Nephron (organoid): ENCODE measurements around the gene RBM27.

ENCODE experiments used
- H3K27ac Mint-ChIP-seq, 3 experiments: 2 replicates each; pipeline ENCODE4 v1.8.0; 2020; ENCODE audit warnings: mixed read lengths in 3 of 3, mild to moderate bottlenecking in 2 of 3, moderate library complexity in 1 of 3
- H3K27me3 Mint-ChIP-seq: 2 replicates; pipeline ENCODE4 v1.8.0; 2021; ENCODE audit warnings: low read depth, mild to moderate bottlenecking, moderate library complexity, mixed read lengths
- H3K36me3 Mint-ChIP-seq: 2 replicates; pipeline ENCODE4 v1.8.0; 2020; ENCODE audit warnings: low read depth, mixed read lengths
- H3K4me1 Mint-ChIP-seq: 2 replicates; pipeline ENCODE4 v1.8.0; 2020; ENCODE audit warnings: mixed read lengths
- H3K4me3 Mint-ChIP-seq, 3 experiments: 2 replicates each; pipeline ENCODE4 v1.8.0; 2020; ENCODE audit warnings: mild to moderate bottlenecking in 3 of 3, mixed read lengths in 3 of 3, moderate library complexity in 2 of 3
- H3K9me3 Mint-ChIP-seq: 2 replicates; pipeline ENCODE4 v1.8.0; 2020; ENCODE audit warnings: mixed read lengths
- TF ChIP-seq, protein P1 (sequence below), 3 experiments: fragments of 200-600 bp; sonication (generic); IDR thresholded peaks; one replicate each; pipeline ENCODE4 v1.5.0; 2021; ENCODE audit warnings: antibody characterized with exemption in 3 of 3; ENCODE audit not compliant: unreplicated experiment in 3 of 3

Gene RBM27

DNA sequence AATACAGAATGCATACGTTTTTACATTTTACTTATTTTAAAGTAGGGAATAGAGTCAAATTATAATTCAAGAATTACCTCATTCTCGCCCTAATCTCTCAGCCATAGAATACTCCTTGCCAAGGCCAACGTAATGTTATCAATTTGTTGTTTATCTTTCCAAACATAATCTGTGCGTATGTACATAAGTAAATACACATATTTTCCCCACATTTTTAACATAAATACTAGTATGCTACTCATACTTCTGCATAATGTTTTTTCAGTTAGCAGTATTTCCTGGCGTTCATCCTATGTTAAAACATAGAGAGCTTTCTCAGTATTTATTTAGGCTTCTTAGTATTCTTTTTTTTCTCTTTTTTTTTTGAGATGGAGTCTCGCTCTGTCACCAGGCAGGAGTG, 28.8 kb downstream of the RBM27 start:
- TF ChIP-seq, protein P1, sequence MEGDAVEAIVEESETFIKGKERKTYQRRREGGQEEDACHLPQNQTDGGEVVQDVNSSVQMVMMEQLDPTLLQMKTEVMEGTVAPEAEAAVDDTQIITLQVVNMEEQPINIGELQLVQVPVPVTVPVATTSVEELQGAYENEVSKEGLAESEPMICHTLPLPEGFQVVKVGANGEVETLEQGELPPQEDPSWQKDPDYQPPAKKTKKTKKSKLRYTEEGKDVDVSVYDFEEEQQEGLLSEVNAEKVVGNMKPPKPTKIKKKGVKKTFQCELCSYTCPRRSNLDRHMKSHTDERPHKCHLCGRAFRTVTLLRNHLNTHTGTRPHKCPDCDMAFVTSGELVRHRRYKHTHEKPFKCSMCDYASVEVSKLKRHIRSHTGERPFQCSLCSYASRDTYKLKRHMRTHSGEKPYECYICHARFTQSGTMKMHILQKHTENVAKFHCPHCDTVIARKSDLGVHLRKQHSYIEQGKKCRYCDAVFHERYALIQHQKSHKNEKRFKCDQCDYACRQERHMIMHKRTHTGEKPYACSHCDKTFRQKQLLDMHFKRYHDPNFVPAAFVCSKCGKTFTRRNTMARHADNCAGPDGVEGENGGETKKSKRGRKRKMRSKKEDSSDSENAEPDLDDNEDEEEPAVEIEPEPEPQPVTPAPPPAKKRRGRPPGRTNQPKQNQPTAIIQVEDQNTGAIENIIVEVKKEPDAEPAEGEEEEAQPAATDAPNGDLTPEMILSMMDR (IDR thresholded peaks at IDR 0.05; ENCODE audit: unreplicated experiment in 3 of 3), result no peak
- peaks cover 60% of the 10 kb centered on the region for H3K36me3 Mint-ChIP-seq

DNA sequence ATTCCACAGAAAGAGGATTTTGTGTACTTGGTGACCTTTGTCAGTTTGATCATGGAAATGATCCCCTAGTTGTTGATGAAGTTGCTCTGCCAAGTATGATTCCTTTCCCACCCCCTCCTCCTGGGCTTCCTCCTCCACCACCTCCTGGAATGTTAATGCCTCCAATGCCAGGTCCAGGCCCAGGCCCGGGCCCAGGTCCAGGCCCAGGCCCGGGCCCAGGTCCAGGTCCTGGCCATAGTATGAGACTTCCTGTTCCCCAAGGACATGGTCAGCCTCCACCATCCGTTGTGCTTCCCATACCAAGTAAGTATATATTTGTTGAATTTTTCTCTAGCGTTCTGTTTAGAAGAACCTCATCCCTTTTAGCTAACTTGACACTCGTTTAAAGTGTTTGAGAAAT, 30.0 kb downstream of the RBM27 start:
- Mint-ChIP-seq H3K9me3 (no peaks in the 10 kb centered on the region), H3K36me3 (peaks cover 61% of the 10 kb centered on the region), H3K27me3 (no peaks in the 10 kb centered on the region), H3K4me1 (no peaks in the 10 kb centered on the region), H3K27ac (no peak overlapping the region), H3K4me3 (no peak overlapping the region)
- TF ChIP-seq, protein P1 (IDR thresholded peaks at IDR 0.05; ENCODE audit: unreplicated experiment in 3 of 3), result no peak

More for the DNA sequence above, 28.8 kb downstream of the RBM27 start:
- no peaks in the 10 kb centered on the region for H3K9me3 Mint-ChIP-seq
- H3K4me1 Mint-ChIP-seq, result no peaks in the 10 kb centered on the region
- no peak overlapping the region for H3K27ac Mint-ChIP-seq
- H3K27me3 Mint-ChIP-seq, result no peaks in the 10 kb centered on the region
- no peak overlapping the region for H3K4me3 Mint-ChIP-seq

GRCh38 chr5:146238973-146239372, 35.6 kb downstream of the RBM27 start:
- no peak overlapping the region for H3K27ac Mint-ChIP-seq
- H3K4me3 Mint-ChIP-seq, result no peak overlapping the region
- no peaks in the 10 kb centered on the region for H3K27me3 Mint-ChIP-seq
- no peaks in the 10 kb centered on the region for H3K9me3 Mint-ChIP-seq
- no peaks in the 10 kb centered on the region for H3K4me1 Mint-ChIP-seq
- TF ChIP-seq, protein P1 (IDR thresholded peaks at IDR 0.05; ENCODE audit: unreplicated experiment in 3 of 3), result no peak
- H3K36me3 Mint-ChIP-seq, result peaks cover 41% of the 10 kb centered on the region

DNA sequence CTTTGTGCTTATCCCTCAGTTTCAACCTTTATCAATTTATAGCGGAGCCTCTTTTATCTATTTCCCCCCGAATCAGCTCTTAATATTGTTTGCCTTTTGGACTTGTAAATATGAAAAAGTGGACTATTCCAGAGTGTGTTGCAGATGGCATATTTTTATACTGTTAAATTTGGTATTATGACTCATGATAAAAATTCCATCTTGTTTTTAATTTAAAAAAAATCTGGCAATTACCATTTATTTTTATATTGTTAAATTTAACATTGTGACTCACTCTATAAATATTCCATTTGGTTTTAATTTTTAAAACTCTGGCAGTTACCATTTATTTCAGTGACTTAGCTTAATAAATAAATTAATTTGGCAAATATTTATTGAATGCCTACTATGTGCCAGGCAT, 37.5 kb downstream of the RBM27 start:
- peaks cover 51% of the 10 kb centered on the region for H3K36me3 Mint-ChIP-seq
- H3K27me3 Mint-ChIP-seq, result no peaks in the 10 kb centered on the region
- TF ChIP-seq, protein P1 (IDR thresholded peaks at IDR 0.05; ENCODE audit: unreplicated experiment in 3 of 3), result no peak
- no peaks in the 10 kb centered on the region for H3K4me1 Mint-ChIP-seq
- no peak overlapping the region for H3K27ac Mint-ChIP-seq
- H3K9me3 Mint-ChIP-seq, result no peaks in the 10 kb centered on the region
- H3K4me3 Mint-ChIP-seq, result no peak overlapping the region

DNA sequence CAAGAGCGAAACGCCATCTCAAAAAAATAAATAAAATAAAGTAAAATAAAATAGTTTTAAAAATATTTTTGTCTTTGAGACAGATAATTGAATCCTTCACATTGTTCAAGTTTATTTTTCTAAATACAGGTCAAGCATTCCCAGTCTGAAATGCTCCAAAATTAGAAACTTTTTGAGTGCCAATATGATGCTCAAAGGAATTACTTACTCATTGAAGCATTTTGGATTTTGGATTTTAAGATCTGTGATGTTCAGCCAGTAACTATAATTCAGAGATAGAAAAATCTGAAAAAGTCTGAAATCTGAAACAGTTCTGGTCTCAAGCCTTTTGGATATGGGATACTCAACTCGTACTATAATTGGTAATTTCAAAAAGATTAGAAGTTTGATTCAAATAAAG, 39.8 kb downstream of the RBM27 start:
- H3K4me3 Mint-ChIP-seq, result no peak overlapping the region
- TF ChIP-seq, protein P1 (IDR thresholded peaks at IDR 0.05; ENCODE audit: unreplicated experiment in 3 of 3), result no peak

DNA sequence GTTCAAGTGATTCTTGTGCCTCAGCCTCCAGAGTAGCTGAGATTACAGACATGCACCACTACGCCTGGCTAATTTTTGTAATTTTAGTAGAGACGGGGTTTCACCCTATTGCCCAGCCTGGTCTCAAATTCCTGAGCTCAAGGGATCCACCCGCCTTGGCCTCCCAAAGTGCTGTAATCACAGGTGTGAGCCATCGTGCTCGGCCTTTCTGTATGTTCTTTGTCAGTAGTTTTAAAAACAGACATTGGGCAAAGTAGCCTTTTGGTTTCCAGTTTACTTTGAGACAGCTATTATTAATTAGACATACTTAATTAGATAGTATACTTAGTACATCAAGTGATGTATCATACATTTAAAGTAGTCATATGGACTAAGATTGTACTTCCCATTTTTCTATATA, 45.2 kb downstream of the RBM27 start:
- Mint-ChIP-seq H3K27ac (no peak overlapping the region), H3K36me3 (peaks cover 47% of the 10 kb centered on the region), H3K9me3 (no peaks in the 10 kb centered on the region), H3K4me1 (no peaks in the 10 kb centered on the region), H3K27me3 (no peaks in the 10 kb centered on the region), H3K4me3 (no peak overlapping the region)
- TF ChIP-seq, protein P1 (IDR thresholded peaks at IDR 0.05; ENCODE audit: unreplicated experiment in 3 of 3), result no peak

More for the DNA sequence above, 39.8 kb downstream of the RBM27 start:
- no peaks in the 10 kb centered on the region for H3K27me3 Mint-ChIP-seq
- H3K27ac Mint-ChIP-seq, result no peak overlapping the region
- H3K36me3 Mint-ChIP-seq, result peaks cover 47% of the 10 kb centered on the region
- H3K9me3 Mint-ChIP-seq, result no peaks in the 10 kb centered on the region
- H3K4me1 Mint-ChIP-seq, result no peaks in the 10 kb centered on the region
